Thyroid gland (tissue), 4 donors: Measurements from ENCODE around the gene HESX1.

Experiments used
- CTCF ChIP-seq, 6 experiments: fragments of 200-600 bp in 3 of 6; fragments of 450-650 bp in 3 of 6; sonication (generic) in 3 of 6; IDR thresholded peaks; one replicate each; pipeline ENCODE4 v1.5.1; 2016 to 2019; ENCODE audit warnings: antibody characterized with exemption in 6 of 6, mild to moderate bottlenecking in 2 of 6, inconsistent platforms in 1 of 6, moderate library complexity in 1 of 6
- POLR2A ChIP-seq, 2 donors: fragments of 450-650 bp; IDR thresholded peaks; one replicate each; pipeline ENCODE4 v1.6.1; 2017; ENCODE audit warnings: antibody characterized with exemption in 2 of 2, mild to moderate bottlenecking in 2 of 2, moderate library complexity in 1 of 2

DNA sequence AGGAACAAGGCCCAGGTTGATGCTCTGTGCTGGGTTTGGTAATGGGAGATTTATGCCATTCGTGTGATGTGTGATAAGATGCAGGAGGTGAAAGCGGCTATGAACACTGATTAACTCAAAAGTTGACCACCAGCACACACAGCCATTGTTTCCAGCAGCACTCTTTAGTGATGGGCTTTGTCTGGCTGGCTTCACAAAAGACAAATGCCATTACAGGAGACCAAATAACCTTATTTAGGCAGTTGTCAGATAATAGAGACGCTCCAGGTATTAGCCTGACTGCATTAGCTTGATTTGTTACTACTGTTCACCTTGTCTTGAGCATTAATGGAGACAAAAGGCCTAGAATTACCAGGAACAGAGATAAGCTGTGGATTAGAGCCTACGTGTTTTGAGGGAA lies 5.1 kb downstream of the HESX1 start:
- TF ChIP-seq CTCF (IDR thresholded peaks at IDR 0.05), result no peak
- TF ChIP-seq POLR2A (IDR thresholded peaks at IDR 0.05), result no peak
